CD8-positive, alpha-beta memory T cell (primary cell): Measurements from ENCODE around the gene TMEM17. TPM values are rescaled to one million over a fixed set of nuclear protein-coding genes. Genes with fewer than 3 reads are reported as not detected.

ENCODE experiments used
- CTCF ChIA-PET: fragments of 350-600 bp; sonication (Branson Sonifier 250); formaldehyde crosslinking; loops from one replicate; lab custom pipeline; 2021; ENCODE audit warnings: antibody characterized with exemption; lab: Charles Lee
- POLR2A ChIA-PET: fragments of 350-600 bp; sonication (Branson Sonifier 250); formaldehyde crosslinking; loops from one replicate; lab custom pipeline; 2021; ENCODE audit warnings: antibody characterized with exemption; lab: Charles Lee
- DNase-seq, 5 donors: peaks; one replicate each; pipeline versions ENCODE4 v3.0.0 to v3.0.0-alpha.2; 2020 to 2022; ENCODE audit warnings: mixed read lengths in 1 of 5
- H3K27ac ChIP-seq: one replicate; pipeline ENCODE4 v1.7.0; 2013; ENCODE audit warnings: low read depth, mild to moderate bottlenecking, low read length, moderate library complexity
- H3K27me3 ChIP-seq: 2 replicates; pipeline ENCODE4 v1.7.0; 2013; ENCODE audit warnings: low read length, mild to moderate bottlenecking; ENCODE audit not compliant: insufficient read depth, poor library complexity, severe bottlenecking
- H3K36me3 ChIP-seq: 2 replicates; pipeline ENCODE4 v1.7.0; 2013; ENCODE audit warnings: mild to moderate bottlenecking, low read length, moderate library complexity; ENCODE audit not compliant: insufficient read depth
- H3K4me1 ChIP-seq: 2 replicates; pipeline ENCODE4 v1.7.0; 2013; ENCODE audit warnings: mild to moderate bottlenecking, low read length, moderate library complexity; ENCODE audit not compliant: insufficient read depth
- H3K4me3 ChIP-seq: 2 replicates; pipeline ENCODE4 v1.7.0; 2013; ENCODE audit warnings: mild to moderate bottlenecking, low read length
- H3K9me3 ChIP-seq: 2 replicates; pipeline ENCODE4 v1.7.0; 2013; ENCODE audit warnings: mild to moderate bottlenecking, low read length
- H3K27ac Mint-ChIP-seq, 8 donors: one replicate each; pipeline ENCODE4 v1.8.0; 2020 to 2021; ENCODE audit warnings: mixed read lengths in 8 of 8, mild to moderate bottlenecking in 6 of 8, inconsistent platforms in 3 of 8, moderate library complexity in 3 of 8
- H3K27me3 Mint-ChIP-seq, 2 donors: one replicate each; pipeline ENCODE4 v1.8.0; 2020 to 2021; ENCODE audit warnings: mixed read lengths in 2 of 2, mild to moderate bottlenecking in 1 of 2, moderate library complexity in 1 of 2
- H3K36me3 Mint-ChIP-seq, 3 donors: one replicate each; pipeline ENCODE4 v1.8.0; 2020 to 2021; ENCODE audit warnings: mixed read lengths in 3 of 3, inconsistent platforms in 1 of 3, mild to moderate bottlenecking in 1 of 3
- H3K4me1 Mint-ChIP-seq, 3 donors: one replicate each; pipeline ENCODE4 v1.8.0; 2020 to 2021; ENCODE audit warnings: mixed read lengths in 3 of 3, inconsistent platforms in 1 of 3, mild to moderate bottlenecking in 1 of 3
- H3K4me3 Mint-ChIP-seq, 7 donors: one replicate each; pipeline ENCODE4 v1.8.0; 2020 to 2021; ENCODE audit warnings: mixed read lengths in 7 of 7, mild to moderate bottlenecking in 6 of 7, moderate library complexity in 4 of 7, inconsistent platforms in 2 of 7
- H3K9me3 Mint-ChIP-seq, 5 donors: one replicate each; pipeline ENCODE4 v1.8.0; 2020 to 2022; ENCODE audit warnings: mixed read lengths in 5 of 5, mild to moderate bottlenecking in 3 of 5, moderate library complexity in 2 of 5, inconsistent platforms in 1 of 5
- polyA plus RNA-seq: library from polyadenylated mRNA; unstranded; fragments of 300-500 nt; fragmentation: Illumina TruSeq; gene quantifications from one replicate; pipeline ENCODE4 v1.2.3, GENCODE V29; 2021
- total RNA-seq, 2 experiments: library from RNA; stranded (reverse); gene quantifications; one replicate each; pipeline ENCODE4 v1.2.3, GENCODE V29; 2021

The TMEM17 gene
- total and polyA plus RNA-seq, 3 experiments from 2014 or later: 0.35 to 0.84 TPM; not detected in 1

GRCh38 chr2:62505109-62505749 is 766 bp downstream of the TMEM17 start:
- peaks cover 0 to 2% (median 0%) of the 10 kb centered on the region in 3 donors for H3K36me3 Mint-ChIP-seq
- Histone ChIP-seq H3K36me3 (no peaks in the 10 kb centered on the region), H3K27ac (peak overlapping the region; percentile 45), H3K4me1 (no peaks in the 10 kb centered on the region), H3K4me3 (no peak overlapping the region), H3K9me3 (no peaks in the 10 kb centered on the region), H3K27me3 (no peaks in the 10 kb centered on the region)
- H3K27me3 Mint-ChIP-seq: peaks cover 6 to 27% of the 10 kb centered on the region in 2 donors
- peaks cover 7 to 13% (median 10%) of the 10 kb centered on the region in 3 donors for H3K4me1 Mint-ChIP-seq
- peak overlapping the region; percentile 59 to 89 (median 81) for H3K4me3 Mint-ChIP-seq
- no peaks in the 10 kb centered on the region for H3K9me3 Mint-ChIP-seq
- ChIA-PET CTCF (no interaction called here), POLR2A (no interaction called here)
- H3K27ac Mint-ChIP-seq: peak overlapping the region in 2 of 8 donors; percentile 31 to 38
- no peak for DNase-seq

DNA sequence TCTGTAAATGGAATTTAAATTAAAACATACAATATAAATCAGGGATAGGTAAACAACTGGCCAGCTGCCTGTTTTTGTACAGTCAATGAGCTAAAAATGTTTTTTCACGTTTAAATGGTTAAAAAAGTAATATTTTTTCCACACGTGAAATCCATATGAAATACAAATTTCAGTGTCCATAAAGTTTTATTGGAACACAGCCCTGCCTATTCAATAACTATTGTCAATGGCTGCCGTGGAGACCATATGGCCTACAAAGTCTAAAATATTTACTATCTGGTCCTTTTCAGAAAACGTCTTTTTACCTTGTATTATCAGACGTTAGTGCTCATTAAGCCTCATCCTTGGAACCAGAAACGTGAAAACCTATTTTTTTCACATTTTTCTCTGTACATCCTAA is 1.3 kb downstream of the TMEM17 start:
- peaks cover 6 to 27% of the 10 kb centered on the region in 2 donors for H3K27me3 Mint-ChIP-seq
- no peak overlapping the region for H3K4me3 ChIP-seq
- peak overlapping the region in 3 of 7 donors; percentile 76 to 89 (median 83) for H3K4me3 Mint-ChIP-seq
- H3K27ac Mint-ChIP-seq: peak overlapping the region in 1 of 8 donors; percentile 31
- no peak overlapping the region for H3K27ac ChIP-seq
- CTCF ChIA-PET: no interaction called here
- H3K9me3 ChIP-seq: no peaks in the 10 kb centered on the region
- no peaks in the 10 kb centered on the region for H3K9me3 Mint-ChIP-seq
- H3K27me3 ChIP-seq: no peaks in the 10 kb centered on the region
- H3K4me1 ChIP-seq: no peaks in the 10 kb centered on the region
- POLR2A ChIA-PET: no interaction called here
- H3K36me3 ChIP-seq: no peaks in the 10 kb centered on the region
- peaks cover 0 to 2% (median 0%) of the 10 kb centered on the region in 3 donors for H3K36me3 Mint-ChIP-seq
- no peak for DNase-seq
- H3K4me1 Mint-ChIP-seq: peaks cover 7 to 13% (median 10%) of the 10 kb centered on the region in 3 donors

- peak overlapping the region; percentile 35 for H3K27ac ChIP-seq
- peaks cover 2 to 20% of the 10 kb centered on the region in 2 donors for H3K27me3 Mint-ChIP-seq
- DNase-seq: no peak
- peak overlapping the region in 1 of 8 donors; percentile 66 for H3K27ac Mint-ChIP-seq
- H3K4me3 Mint-ChIP-seq: no peak overlapping the region
- ChIA-PET POLR2A (no interaction called here), CTCF (no interaction called here)
- H3K9me3 ChIP-seq: no peaks in the 10 kb centered on the region
- no peaks in the 10 kb centered on the region for H3K4me1 ChIP-seq
- H3K36me3 Mint-ChIP-seq: peaks cover 0 to 2% (median 0%) of the 10 kb centered on the region in 3 donors
- no peak overlapping the region for H3K4me3 ChIP-seq
- H3K4me1 Mint-ChIP-seq: peaks cover 7 to 13% (median 10%) of the 10 kb centered on the region in 3 donors
- H3K27me3 ChIP-seq: no peaks in the 10 kb centered on the region
- H3K36me3 ChIP-seq: no peaks in the 10 kb centered on the region
- H3K9me3 Mint-ChIP-seq: no peaks in the 10 kb centered on the region
These were observed 4.0 kb downstream of the TMEM17 start for GRCh38 chr2:62501794-62502500.

DNA sequence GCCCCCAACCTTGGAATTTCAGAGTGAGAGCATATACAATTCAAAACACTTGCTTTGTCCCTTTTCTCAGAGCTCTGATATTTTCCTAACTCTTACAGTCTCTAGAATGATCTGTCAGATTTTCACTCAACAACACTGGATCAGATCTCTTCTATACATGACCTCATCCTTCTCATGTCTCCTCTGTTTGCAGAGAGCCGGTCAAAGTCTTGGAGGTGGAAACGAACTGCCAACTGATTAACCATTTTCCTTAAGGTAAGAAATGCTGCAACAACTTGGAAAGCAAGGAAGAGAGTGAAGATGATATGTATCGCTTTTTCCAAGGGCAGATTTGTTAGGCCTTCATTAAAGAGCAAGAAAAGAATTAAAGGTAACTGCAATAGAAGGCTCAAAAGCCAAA is 4.9 kb downstream of the TMEM17 start:
- CTCF ChIA-PET: no interaction called here
- Mint-ChIP-seq H3K36me3 (peaks cover 0 to 2% (median 0%) of the 10 kb centered on the region in 3 donors), H3K4me1 (peaks cover 3 to 6% (median 4%) of the 10 kb centered on the region in 3 donors), H3K27ac (no peak overlapping the region), H3K27me3 (peaks cover 2 to 16% of the 10 kb centered on the region in 2 donors), H3K9me3 (no peaks in the 10 kb centered on the region), H3K4me3 (no peak overlapping the region)
- H3K27me3 ChIP-seq: no peaks in the 10 kb centered on the region
- H3K4me3 ChIP-seq: no peak overlapping the region
- POLR2A ChIA-PET: no interaction called here
- peak overlapping the region; percentile 9 for H3K27ac ChIP-seq
- DNase-seq: no peak
- H3K36me3 ChIP-seq: no peaks in the 10 kb centered on the region
- H3K9me3 ChIP-seq: no peaks in the 10 kb centered on the region
- no peaks in the 10 kb centered on the region for H3K4me1 ChIP-seq

DNA sequence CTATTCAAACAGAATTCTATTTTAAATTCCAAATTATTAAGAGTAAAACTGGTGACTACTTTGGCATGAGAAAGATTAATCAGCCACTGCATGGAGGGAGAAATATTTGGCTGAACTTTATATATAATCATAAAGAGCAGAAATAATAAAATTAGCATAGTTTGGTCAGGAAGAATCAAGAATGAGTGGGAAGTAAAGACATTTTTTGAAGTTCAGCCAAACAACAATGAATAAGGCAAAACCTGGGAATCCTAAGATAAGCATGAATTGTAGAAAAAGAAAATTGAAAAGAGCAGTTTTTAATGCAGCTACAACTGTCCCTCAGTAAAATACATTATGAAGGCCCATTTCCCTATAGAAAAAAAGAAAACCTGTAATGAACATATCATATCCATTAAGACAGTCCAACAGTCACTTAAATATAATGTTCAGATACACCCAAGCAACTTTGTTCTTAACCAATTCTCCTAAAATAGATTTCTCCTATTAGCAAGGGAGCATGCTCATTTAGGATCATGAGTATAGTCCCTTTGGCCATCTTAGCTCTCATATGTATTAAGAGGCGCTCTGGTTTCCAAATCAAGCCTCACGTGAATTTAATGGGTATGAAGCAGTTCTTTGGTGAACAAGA is 6.5 kb downstream of the TMEM17 start:
- H3K4me1 ChIP-seq: no peaks in the 10 kb centered on the region
- H3K27ac Mint-ChIP-seq: no peak overlapping the region
- H3K27me3 Mint-ChIP-seq: peaks cover 2 to 9% of the 10 kb centered on the region in 2 donors
- H3K36me3 ChIP-seq: no peaks in the 10 kb centered on the region
- POLR2A ChIA-PET: no interaction called here
- peak overlapping the region; percentile 9 for H3K27ac ChIP-seq
- no peak for DNase-seq
- H3K36me3 Mint-ChIP-seq: peaks cover 0 to 2% (median 0%) of the 10 kb centered on the region in 3 donors
- CTCF ChIA-PET: no interaction called here
- H3K4me3 ChIP-seq: no peak overlapping the region
- no peaks in the 10 kb centered on the region for H3K4me1 Mint-ChIP-seq
- H3K9me3 Mint-ChIP-seq: no peaks in the 10 kb centered on the region
- H3K4me3 Mint-ChIP-seq: no peak overlapping the region
- no peaks in the 10 kb centered on the region for H3K9me3 ChIP-seq
- H3K27me3 ChIP-seq: no peaks in the 10 kb centered on the region

DNA sequence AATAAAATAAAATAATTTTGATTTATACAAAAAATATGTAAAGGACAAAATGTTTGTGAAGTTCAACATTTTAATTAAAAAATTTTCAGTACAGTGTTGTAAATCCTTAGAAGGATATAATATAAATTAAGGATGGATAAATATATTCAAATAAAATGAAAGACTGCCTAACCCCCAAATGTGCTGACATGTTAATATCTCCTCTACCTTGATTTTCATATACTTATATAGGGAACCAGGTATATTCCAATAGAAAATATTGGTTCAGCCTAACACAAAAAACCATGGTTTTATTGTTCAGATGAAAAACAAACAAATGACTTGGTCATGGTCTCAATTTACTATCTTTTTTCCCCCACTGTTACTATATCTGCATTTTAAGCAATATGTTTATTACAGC is 7.3 kb downstream of the TMEM17 start:
- CTCF ChIA-PET: no interaction called here
- Mint-ChIP-seq H3K27me3 (peaks cover 0 to 6% of the 10 kb centered on the region in 2 donors), H3K27ac (no peak overlapping the region), H3K4me3 (no peak overlapping the region), H3K36me3 (peaks cover 0 to 2% (median 0%) of the 10 kb centered on the region in 3 donors), H3K4me1 (no peaks in the 10 kb centered on the region), H3K9me3 (no peaks in the 10 kb centered on the region)
- Histone ChIP-seq H3K27me3 (no peaks in the 10 kb centered on the region), H3K27ac (no peak overlapping the region), H3K36me3 (no peaks in the 10 kb centered on the region), H3K4me3 (no peak overlapping the region), H3K4me1 (no peaks in the 10 kb centered on the region), H3K9me3 (no peaks in the 10 kb centered on the region)
- POLR2A ChIA-PET: no interaction called here
- no peak for DNase-seq

GRCh38 chr2:62495761-62496160 is 10.2 kb downstream of the TMEM17 start:
- Histone ChIP-seq H3K27ac (no peak overlapping the region), H3K36me3 (no peaks in the 10 kb centered on the region), H3K27me3 (no peaks in the 10 kb centered on the region), H3K4me1 (no peaks in the 10 kb centered on the region), H3K9me3 (no peaks in the 10 kb centered on the region), H3K4me3 (no peak overlapping the region)
- no peak for DNase-seq
- no peak overlapping the region for H3K27ac Mint-ChIP-seq
- no peaks in the 10 kb centered on the region for H3K9me3 Mint-ChIP-seq
- H3K4me3 Mint-ChIP-seq: no peak overlapping the region
- no peaks in the 10 kb centered on the region for H3K36me3 Mint-ChIP-seq
- H3K4me1 Mint-ChIP-seq: no peaks in the 10 kb centered on the region
- POLR2A ChIA-PET: no interaction called here
- CTCF ChIA-PET: no interaction called here
- H3K27me3 Mint-ChIP-seq: peaks cover 0 to 6% of the 10 kb centered on the region in 2 donors

- no peak for DNase-seq
- no peak overlapping the region for H3K4me3 Mint-ChIP-seq
- Histone ChIP-seq H3K9me3 (no peaks in the 10 kb centered on the region), H3K4me3 (no peak overlapping the region), H3K27ac (no peak overlapping the region), H3K4me1 (no peaks in the 10 kb centered on the region), H3K36me3 (no peaks in the 10 kb centered on the region), H3K27me3 (no peaks in the 10 kb centered on the region)
- no peaks in the 10 kb centered on the region for H3K9me3 Mint-ChIP-seq
- peaks cover 0 to 3% of the 10 kb centered on the region in 2 donors for H3K27me3 Mint-ChIP-seq
- ChIA-PET CTCF (interaction anchor here (2.0 kb wide), 1 partner anchor 10 kb away, joined by 6 read pairs; no protein-coding TSS in a partner anchor), POLR2A (no interaction called here)
- no peaks in the 10 kb centered on the region for H3K4me1 Mint-ChIP-seq
- peaks cover 0 to 3% (median 0%) of the 10 kb centered on the region in 3 donors for H3K36me3 Mint-ChIP-seq
- H3K27ac Mint-ChIP-seq: no peak overlapping the region
These were observed 13.9 kb downstream of the TMEM17 start for GRCh38 chr2:62492048-62492447.
